ENCODE results near the gene CELF5. TPM values are rescaled to one million over a fixed set of nuclear protein-coding genes. Genes with fewer than 3 reads are reported as not detected.

The CELF5 gene
- total RNA-seq, 4 donors from 2014 or later: 0.27 to 0.48 TPM; not detected in 2

DNA sequence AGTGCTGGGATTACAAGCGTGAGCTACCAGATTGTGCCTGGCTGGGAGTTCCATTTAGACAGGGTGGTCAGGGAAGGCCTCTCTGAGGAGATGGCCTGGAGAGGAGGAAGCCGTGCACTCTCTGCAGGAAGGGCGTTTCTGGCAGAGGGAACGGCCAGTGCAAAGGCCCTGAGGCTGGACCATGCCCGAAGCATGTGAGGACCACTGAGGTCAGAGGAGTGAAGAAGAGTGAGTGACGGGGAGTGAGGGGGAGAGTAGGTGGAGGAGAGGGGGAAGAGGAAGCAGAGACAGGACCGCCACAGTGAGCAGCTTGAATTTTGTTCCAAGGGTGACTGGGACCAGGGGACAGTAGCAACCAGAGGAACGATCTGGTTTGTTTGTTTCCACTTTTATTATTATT is 32.6 kb downstream of the CELF5 start:
- in situ Hi-C loops (cut with MboI; ENCODE audit: low pct_ligation_motif_present in 1 of 4, low pct_unique_long_range_greater_than_20kb in 1 of 4, low sequenced_read_pairs in 3 of 4): loop anchor here in 1 of 4 donors (25.0 kb wide), 1 partner anchor 655 kb away; no protein-coding TSS in a partner anchor

DNA sequence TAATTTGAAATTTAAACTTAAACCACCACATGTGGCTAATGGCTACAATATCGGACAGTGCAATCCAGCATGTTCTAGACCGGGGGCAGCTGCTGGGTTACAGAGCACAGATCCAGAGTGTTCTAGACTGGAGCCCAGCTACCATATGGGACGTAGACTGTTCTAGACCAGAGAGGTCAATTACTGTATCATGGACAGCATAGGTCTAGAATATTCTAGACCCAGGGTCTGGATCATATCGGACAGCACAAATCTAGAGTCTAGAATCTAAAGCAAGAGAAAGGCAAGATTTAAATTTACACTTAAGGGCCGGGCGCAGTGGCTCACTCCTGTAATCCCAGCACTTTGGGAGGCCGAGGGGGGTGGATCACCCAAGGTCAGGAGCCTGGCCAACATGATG is 37.9 kb downstream of the CELF5 start:
- TF ChIP-seq POLR2A (IDR thresholded peaks at IDR 0.05) (no peak), POLR2AphosphoS5 (IDR thresholded peaks at IDR 0.05) (no peak), EP300 (IDR thresholded peaks at IDR 0.05; ENCODE audit: low read depth) (no peak)
- TF ChIP-seq, protein P1, sequence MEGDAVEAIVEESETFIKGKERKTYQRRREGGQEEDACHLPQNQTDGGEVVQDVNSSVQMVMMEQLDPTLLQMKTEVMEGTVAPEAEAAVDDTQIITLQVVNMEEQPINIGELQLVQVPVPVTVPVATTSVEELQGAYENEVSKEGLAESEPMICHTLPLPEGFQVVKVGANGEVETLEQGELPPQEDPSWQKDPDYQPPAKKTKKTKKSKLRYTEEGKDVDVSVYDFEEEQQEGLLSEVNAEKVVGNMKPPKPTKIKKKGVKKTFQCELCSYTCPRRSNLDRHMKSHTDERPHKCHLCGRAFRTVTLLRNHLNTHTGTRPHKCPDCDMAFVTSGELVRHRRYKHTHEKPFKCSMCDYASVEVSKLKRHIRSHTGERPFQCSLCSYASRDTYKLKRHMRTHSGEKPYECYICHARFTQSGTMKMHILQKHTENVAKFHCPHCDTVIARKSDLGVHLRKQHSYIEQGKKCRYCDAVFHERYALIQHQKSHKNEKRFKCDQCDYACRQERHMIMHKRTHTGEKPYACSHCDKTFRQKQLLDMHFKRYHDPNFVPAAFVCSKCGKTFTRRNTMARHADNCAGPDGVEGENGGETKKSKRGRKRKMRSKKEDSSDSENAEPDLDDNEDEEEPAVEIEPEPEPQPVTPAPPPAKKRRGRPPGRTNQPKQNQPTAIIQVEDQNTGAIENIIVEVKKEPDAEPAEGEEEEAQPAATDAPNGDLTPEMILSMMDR (IDR thresholded peaks at IDR 0.05): no peak
- in situ Hi-C loops (cut with MboI; ENCODE audit: low pct_ligation_motif_present in 1 of 4, low pct_unique_long_range_greater_than_20kb in 1 of 4, low sequenced_read_pairs in 3 of 4): loop anchor here in 1 of 4 donors (25.0 kb wide), 1 partner anchor 650 kb away; no protein-coding TSS in a partner anchor
- H3K27me3 ChIP-seq: peaks cover 15% of the 10 kb centered on the region
- H3K4me1 ChIP-seq: no peaks in the 10 kb centered on the region
- H3K4me3 ChIP-seq: no peak overlapping the region
- no peak for DNase-seq
- H3K27ac ChIP-seq: no peak overlapping the region
- 80 to 92% methylated on average over 4 to 7 of the region's 7 CpGs for WGBS, 2 donors (ENCODE audit: low coverage in 1 of 2)
- intact Hi-C loops (cut with DNase I; ENCODE audit: low total_unique reads): no loop called here
- no peaks in the 10 kb centered on the region for H3K9me3 ChIP-seq
- H3K36me3 ChIP-seq: no peaks in the 10 kb centered on the region

More for the DNA sequence above, 32.6 kb downstream of the CELF5 start:
- H3K27me3 ChIP-seq: peaks cover 15% of the 10 kb centered on the region
- H3K36me3 ChIP-seq: no peaks in the 10 kb centered on the region
- intact Hi-C loops (cut with DNase I; ENCODE audit: low total_unique reads): loop anchor here (10.0 kb wide), 1 partner anchor 1348 kb away; no protein-coding TSS in a partner anchor
- H3K9me3 ChIP-seq: peaks cover 0 to 6% of the 10 kb centered on the region in 2 donors
- TF ChIP-seq EP300 (IDR thresholded peaks at IDR 0.05; ENCODE audit: low read depth): no peak
- TF ChIP-seq POLR2A (IDR thresholded peaks at IDR 0.05): no peak
- TF ChIP-seq POLR2AphosphoS5 (IDR thresholded peaks at IDR 0.05): no peak
- TF ChIP-seq, protein P1 (IDR thresholded peaks at IDR 0.05): no peak
- H3K4me3 ChIP-seq: no peak overlapping the region
- H3K27ac ChIP-seq: no peak overlapping the region
- 73 to 75% methylated on average over 2 to 8 of the region's 8 CpGs for WGBS, 2 donors (ENCODE audit: low coverage in 1 of 2)
- H3K4me1 ChIP-seq: no peaks in the 10 kb centered on the region
- no peak for DNase-seq

DNA sequence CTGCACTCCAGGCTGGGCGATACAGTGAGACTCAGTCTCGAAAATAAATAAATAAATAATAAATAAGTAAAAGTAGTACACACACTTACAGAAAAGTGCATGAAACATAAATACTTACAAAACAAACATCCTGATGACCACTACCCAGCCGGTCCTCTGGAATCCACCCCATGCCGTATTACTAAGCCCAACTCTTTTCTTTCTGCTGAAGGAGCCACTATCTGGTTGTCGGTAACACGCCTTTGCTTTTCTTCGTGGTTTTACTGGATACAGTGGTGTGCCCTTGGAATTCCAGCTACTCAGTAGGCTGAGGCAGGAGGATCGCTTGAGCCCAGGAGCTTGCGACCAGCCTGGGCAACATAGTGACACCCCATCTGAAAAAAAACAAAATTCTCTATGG is 39.4 kb downstream of the CELF5 start:
- H3K4me3 ChIP-seq: no peak overlapping the region
- TF ChIP-seq, protein P1 (IDR thresholded peaks at IDR 0.05): no peak
- TF ChIP-seq POLR2A (IDR thresholded peaks at IDR 0.05) (no peak), EP300 (IDR thresholded peaks at IDR 0.05; ENCODE audit: low read depth) (no peak), POLR2AphosphoS5 (IDR thresholded peaks at IDR 0.05) (no peak)
- DNase-seq: no peak
- no peaks in the 10 kb centered on the region for H3K4me1 ChIP-seq
- in situ Hi-C loops (cut with MboI; ENCODE audit: low pct_ligation_motif_present in 1 of 4, low pct_unique_long_range_greater_than_20kb in 1 of 4, low sequenced_read_pairs in 3 of 4) (loop anchor here in 1 of 4 donors (25.0 kb wide), 1 partner anchor 648 kb away; no protein-coding TSS in a partner anchor), intact Hi-C loops (cut with DNase I; ENCODE audit: low total_unique reads) (no loop called here)
- H3K36me3 ChIP-seq: no peaks in the 10 kb centered on the region
- no peak overlapping the region for H3K27ac ChIP-seq
- H3K27me3 ChIP-seq: peaks cover 30% of the 10 kb centered on the region
- no peaks in the 10 kb centered on the region for H3K9me3 ChIP-seq
- 76 to 78% methylated on average over 9 of the region's 9 CpGs for WGBS, 2 donors (ENCODE audit: low coverage in 1 of 2)

DNA sequence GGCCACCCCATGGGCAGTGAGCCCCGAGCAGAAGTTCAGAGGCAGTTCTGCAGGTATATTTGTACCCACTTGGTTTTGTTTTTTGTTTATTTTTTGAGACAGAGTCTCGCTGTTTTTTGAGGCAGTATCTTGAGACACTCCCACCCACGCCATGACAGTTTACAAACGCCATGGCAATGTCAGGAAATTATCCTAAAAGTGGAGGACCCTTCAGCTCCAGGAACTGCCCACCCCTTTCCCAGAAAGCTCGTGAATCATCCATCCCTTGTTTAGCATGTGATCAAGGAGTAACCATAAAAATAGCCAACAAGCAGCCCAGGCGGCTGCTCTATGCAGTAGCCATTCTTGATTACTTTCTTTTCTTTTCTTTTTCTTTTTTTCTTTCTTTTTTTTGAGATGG is 41.0 kb downstream of the CELF5 start:
- intact Hi-C loops (cut with DNase I; ENCODE audit: low total_unique reads): no loop called here
- in situ Hi-C loops (cut with MboI; ENCODE audit: low pct_ligation_motif_present in 1 of 4, low pct_unique_long_range_greater_than_20kb in 1 of 4, low sequenced_read_pairs in 3 of 4): loop anchor here in 1 of 4 donors (25.0 kb wide), 1 partner anchor 647 kb away; no protein-coding TSS in a partner anchor
- 54 to 58% methylated on average over 4 to 6 of the region's 6 CpGs for WGBS, 2 donors (ENCODE audit: low coverage in 1 of 2)
- no peak for DNase-seq
- no peaks in the 10 kb centered on the region for H3K36me3 ChIP-seq
- TF ChIP-seq POLR2AphosphoS5 (IDR thresholded peaks at IDR 0.05) (no peak), EP300 (IDR thresholded peaks at IDR 0.05; ENCODE audit: low read depth) (no peak), POLR2A (IDR thresholded peaks at IDR 0.05) (no peak)
- TF ChIP-seq, protein P1 (IDR thresholded peaks at IDR 0.05): no peak
- H3K4me1 ChIP-seq: no peaks in the 10 kb centered on the region
- H3K27ac ChIP-seq: no peak overlapping the region
- H3K4me3 ChIP-seq: no peak overlapping the region
- no peaks in the 10 kb centered on the region for H3K9me3 ChIP-seq
- peaks cover 35% of the 10 kb centered on the region for H3K27me3 ChIP-seq

Measured in transverse colon (tissue), 4 donors.